HG03521 (cell line): ENCODE measurements around the gene MUC5B.

ENCODE experiments used
- ATAC-seq: cut with Tn5 transposase; IDR thresholded peaks from one replicate; pipeline ENCODE4 v1.9.1; 2021; ENCODE audit warnings: mild to moderate bottlenecking, moderate library complexity; ENCODE audit not compliant: unreplicated experiment

Gene MUC5B

GRCh38 chr11:1230456-1231395, 7.9 kb downstream of the MUC5B start:
- ATAC-seq: no peak

- ATAC-seq: no peak
Measured at GRCh38 chr11:1231396-1232020, 8.6 kb downstream of the MUC5B start.

DNA sequence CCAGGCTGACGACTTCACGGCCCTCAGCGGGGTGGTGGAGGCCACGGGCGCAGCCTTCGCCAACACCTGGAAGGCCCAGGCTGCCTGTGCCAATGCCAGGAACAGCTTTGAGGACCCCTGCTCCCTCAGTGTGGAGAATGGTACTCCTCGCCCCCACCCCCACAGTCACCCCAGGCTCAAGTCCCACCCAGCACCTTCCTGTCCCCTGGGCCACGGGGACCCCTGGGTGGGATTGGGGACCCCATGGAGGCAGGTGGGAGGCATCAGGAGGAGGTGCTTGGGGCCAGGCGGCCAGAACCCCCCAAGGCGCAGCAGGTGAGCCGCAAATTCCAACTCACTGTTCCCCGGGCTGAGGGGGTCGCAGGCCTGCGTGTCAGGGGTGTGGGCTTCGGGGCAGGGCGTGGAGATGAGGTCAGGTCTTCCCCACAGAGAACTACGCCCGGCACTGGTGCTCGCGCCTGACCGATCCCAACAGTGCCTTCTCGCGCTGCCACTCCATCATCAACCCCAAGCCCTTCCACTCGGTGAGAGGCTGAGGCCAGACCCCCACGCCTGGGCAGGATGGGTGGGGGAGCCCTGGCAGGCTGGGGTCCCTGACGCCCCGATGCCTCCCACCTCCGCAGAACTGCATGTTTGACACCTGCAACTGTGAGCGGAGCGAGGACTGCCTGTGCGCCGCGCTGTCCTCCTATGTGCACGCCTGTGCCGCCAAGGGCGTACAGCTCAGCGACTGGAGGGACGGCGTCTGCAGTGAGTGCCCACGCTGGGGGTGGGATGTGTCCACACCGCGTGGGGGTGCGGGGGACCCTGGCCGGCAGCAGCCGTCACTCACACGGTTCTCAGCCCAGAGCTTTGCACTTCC, 9.4 kb downstream of the MUC5B start:
- ATAC-seq: no peak

- ATAC-seq: no peak
Measured at GRCh38 chr11:1232883-1233321, 10.0 kb downstream of the MUC5B start.

GRCh38 chr11:1233351-1234053, 10.6 kb downstream of the MUC5B start:
- ATAC-seq: no peak

- ATAC-seq: no peak
Measured at GRCh38 chr11:1234054-1234720, 11.3 kb downstream of the MUC5B start.

GRCh38 chr11:1234771-1235305, 12.0 kb downstream of the MUC5B start:
- ATAC-seq: no peak

GRCh38 chr11:1235306-1235900, 12.5 kb downstream of the MUC5B start:
- ATAC-seq: no peak

DNA sequence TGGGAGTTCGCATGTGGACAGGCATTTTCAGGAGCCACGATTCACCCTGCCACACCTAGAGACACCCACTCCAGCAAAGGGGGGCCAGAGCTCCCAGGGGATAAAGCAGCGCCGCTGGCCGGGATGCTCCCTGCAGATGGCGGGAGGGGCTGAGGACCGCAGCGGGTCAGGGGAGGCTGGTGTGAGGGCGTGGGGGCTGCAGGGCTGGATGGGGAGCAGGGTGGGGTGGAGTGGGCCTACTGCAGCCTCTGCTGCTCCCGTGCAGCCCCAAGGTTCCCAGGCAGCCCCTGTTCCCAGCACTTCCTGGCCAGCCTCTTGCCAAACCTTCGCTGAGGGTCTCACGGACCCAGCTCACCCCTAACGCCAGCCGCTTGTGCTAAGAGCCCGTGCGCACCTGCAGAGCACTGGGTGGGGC, 13.0 kb downstream of the MUC5B start:
- ATAC-seq: no peak

GRCh38 chr11:1236316-1237127, 13.7 kb downstream of the MUC5B start:
- ATAC-seq: no peak

- no peak for ATAC-seq
Measured at GRCh38 chr11:1237128-1237580, 14.3 kb downstream of the MUC5B start.

- ATAC-seq: no peak
Measured at GRCh38 chr11:1237851-1238250, 15.0 kb downstream of the MUC5B start.

DNA sequence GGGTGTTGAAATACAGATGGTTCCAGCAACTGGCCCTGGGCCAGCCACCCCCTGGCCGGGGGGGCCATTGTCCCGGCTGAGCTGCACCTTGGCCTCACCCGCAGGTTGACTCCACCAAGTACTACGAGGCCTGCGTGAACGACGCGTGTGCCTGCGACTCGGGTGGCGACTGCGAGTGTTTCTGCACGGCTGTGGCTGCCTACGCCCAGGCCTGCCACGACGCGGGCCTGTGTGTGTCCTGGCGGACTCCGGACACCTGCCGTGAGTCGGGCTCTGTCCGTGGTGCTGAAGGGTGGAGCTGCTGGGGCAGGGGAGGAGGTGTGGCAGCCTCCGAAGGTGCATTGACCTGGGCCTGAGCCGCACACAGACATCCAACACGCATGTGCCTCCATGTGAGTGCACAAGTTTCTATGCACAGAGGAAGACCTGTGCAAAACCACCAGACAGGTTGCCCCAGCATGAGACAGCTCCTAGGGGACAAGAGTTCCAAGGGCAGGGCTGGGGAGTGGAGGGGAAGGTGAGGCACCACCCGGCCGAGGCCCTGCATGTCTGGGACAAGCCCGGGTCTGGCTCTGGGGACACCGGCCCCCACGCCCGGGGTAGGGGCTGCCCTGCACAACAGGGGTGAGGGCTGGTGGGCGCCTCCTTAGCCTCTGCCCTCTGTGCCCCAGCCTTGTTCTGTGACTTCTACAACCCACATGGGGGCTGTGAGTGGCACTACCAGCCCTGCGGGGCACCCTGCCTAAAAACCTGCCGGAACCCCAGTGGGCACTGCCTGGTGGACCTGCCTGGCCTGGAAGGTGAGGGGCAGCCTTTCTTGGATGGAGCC, 16.1 kb downstream of the MUC5B start:
- ATAC-seq: no peak

GRCh38 chr11:1239596-1240205, 16.8 kb downstream of the MUC5B start:
- ATAC-seq: no peak

DNA sequence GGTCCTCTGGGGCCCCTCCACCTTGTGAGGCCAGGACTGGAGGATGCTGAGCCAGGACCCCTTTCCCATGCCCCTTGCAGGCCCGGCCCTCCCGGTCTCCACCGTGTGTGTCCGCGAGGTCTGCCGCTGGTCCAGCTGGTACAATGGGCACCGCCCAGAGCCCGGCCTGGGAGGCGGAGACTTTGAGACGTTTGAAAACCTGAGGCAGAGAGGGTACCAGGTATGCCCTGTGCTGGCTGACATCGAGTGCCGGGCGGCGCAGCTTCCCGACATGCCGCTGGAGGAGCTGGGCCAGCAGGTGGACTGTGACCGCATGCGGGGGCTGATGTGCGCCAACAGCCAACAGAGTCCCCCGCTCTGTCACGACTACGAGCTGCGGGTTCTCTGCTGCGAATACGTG, 17.9 kb downstream of the MUC5B start:
- no peak for ATAC-seq

DNA sequence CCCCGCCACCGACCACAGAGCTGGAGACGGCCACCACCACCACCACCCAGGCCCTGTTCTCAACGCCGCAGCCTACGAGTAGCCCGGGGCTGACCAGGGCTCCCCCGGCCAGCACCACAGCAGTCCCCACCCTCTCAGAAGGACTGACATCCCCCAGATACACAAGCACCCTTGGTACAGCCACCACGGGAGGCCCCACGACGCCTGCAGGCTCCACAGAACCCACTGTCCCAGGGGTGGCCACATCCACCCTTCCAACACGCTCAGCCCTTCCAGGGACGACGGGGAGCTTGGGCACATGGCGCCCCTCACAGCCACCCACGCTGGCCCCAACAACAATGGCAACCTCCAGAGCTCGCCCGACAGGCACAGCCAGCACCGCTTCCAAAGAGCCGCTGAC, 18.8 kb downstream of the MUC5B start:
- ATAC-seq: no peak

- ATAC-seq: no peak
Measured at GRCh38 chr11:1242289-1242688, 19.4 kb downstream of the MUC5B start.
